GM18508 (cell line): Measurements from ENCODE around the gene SYT2.

Source experiments
- ATAC-seq: cut with Tn5 transposase; IDR thresholded peaks from one replicate; pipeline ENCODE4 v1.9.1; 2021; ENCODE audit warnings: moderate number of reproducible peaks; ENCODE audit not compliant: insufficient read depth, unreplicated experiment

The SYT2 gene

DNA sequence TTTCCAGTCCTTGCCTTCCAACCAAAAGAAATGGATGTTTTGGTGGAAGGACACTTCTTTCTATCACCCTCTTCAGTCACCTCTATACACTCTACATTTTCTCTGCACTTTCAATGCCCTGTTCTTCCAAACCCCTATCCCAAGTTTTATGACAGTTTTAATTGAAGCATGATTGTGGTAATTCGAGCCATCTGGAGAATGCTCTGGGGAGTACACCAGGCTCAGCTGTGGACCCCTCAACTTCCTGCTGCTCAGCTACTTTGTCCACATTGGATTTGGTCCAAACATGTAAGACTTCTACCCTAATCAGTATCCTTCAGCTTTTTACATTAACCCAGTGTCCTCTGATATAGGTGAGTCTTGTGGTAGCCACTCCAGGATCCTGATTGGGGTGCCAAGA is 129.6 kb downstream of the SYT2 start:
- ATAC-seq = no peak

DNA sequence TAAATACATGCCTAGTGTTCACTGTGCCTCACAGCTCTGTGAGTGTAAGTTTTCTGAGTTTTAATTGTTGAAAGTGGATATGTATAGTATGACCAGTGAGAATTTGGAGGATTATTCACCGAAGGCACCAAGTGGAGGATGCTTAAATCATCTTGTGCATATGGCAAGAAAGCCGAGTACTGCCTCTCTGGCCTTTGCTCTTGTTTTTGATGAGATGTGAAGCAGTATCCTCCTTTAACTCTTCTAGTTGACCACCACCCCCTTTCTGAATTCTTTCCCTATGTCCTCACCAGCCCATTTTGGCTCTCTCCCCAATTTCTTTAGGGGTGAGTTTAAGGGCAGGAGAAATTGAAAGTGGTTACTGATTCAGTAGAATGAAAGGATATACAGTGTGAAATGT is 130.4 kb downstream of the SYT2 start:
- no peak for ATAC-seq

- ATAC-seq = no peak
Observed at GRCh38 chr1:202578565-202578964, 131.7 kb downstream of the SYT2 start.

DNA sequence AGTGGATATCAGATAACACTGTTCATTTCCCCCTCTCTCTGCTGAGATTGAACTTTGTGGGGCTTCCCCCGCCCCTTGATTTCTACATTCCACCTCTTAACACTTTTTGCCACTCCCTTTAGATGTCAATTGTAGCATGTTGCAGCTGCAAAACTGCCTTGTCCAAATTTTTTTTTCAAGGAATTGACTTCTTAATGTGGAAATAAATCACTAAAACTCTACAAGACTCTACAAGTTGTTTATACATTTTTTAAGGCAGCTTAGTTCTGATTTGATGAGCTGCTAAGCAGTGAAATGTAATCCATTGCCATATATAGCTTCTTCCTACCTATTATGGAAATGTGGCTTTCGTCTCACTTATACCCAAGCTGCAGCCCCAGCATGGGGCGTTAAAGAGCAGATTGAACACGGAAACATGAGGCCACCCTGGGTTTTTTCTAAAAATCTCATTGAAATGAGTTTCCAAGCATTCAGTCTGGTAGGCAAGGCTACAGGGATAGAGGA is 132.2 kb downstream of the SYT2 start:
- ATAC-seq = no peak

- ATAC-seq = no peak
Observed at GRCh38 chr1:202577381-202577780, 132.9 kb downstream of the SYT2 start.

- ATAC-seq = no peak
Observed at GRCh38 chr1:202576816-202577215, 133.4 kb downstream of the SYT2 start.

DNA sequence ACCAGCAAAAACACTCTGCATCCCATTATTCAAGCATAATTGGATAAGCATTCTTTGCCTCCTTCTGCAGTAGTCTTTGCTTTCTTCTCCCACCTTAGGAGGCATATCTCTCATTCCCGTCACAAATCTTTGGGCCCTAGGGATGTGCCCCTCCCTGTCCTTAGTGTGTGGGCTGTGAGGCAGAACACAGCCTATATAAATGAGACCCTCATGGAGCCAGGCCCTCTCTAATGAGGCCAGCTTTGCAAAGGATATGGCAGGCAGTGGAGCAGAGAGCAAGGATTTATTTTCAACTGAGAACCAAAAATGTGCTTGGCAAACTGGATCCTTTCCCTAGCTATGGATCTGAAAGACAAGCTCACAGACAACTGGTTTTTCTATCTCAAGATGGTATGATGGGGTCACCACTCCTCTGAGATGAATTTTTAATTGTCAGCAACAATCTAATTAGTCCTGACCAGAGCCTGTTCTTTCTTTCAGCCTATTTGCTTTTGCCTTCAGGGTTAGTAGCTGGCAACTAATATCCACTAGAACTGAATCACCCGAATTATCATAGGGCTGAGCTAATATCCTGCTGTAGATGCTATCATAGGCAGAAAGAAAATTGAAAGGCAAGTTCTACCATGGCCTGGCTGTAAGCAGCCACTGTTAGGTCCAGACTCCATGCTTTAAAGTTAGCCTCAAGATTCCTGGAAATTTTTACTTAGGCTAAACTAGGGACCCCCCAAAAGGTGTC is 134.2 kb downstream of the SYT2 start:
- no peak for ATAC-seq

GRCh38 chr1:202572867-202573266 is 137.4 kb downstream of the SYT2 start:
- no peak for ATAC-seq

DNA sequence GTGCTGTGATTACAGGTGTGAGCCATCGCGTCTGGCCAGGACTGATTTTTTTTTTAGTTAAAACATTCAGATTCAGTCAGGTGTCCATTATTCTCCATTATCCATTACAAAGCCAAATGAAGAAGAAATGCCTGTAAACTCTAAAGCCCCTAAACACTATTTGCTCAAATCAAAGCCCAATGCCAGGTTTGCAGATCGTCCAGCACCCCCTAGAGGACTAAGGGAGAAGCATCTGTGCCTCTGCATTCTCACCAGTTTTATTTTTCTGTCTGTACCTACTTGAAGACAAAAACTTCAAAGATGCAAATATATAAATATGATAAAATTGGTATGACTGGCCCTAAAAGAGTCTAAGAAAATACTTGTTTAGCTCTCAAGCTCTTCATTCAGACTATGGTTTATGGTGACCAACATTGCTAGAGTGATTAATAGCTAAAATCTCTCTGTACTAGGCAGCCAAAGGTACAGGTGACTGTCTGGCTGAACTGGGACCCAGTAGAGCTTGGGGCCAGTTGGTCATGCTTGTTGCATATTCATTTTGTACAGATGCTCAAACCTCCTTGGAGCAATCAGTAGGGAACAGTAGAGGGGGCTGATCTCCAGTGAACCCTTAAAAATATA is 138.4 kb downstream of the SYT2 start:
- no peak for ATAC-seq

GRCh38 chr1:202569393-202570322 is 140.6 kb downstream of the SYT2 start:
- no peak for ATAC-seq

- no peak for ATAC-seq
Observed at GRCh38 chr1:202568826-202569225, 141.4 kb downstream of the SYT2 start.

DNA sequence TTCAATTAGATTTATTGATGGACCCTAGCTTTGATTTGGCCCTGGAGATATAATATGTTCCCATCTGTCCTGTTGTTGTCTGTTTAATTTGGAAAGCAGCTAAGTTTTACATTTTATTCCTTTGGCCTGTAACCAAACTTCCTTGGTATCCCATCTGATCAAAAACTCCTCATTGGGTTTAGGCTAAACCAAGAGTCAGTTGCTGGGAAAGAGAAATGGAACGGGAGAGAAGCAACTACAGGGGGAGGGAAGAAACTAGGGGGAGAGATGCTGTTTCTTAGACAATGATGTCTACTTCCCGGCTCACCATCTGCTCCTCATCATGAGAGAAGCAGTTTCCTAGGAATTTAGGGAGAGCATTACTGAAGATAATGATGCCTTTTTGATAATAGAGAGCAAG is 141.8 kb downstream of the SYT2 start:
- no peak for ATAC-seq

GRCh38 chr1:202567738-202568137 is 142.5 kb downstream of the SYT2 start:
- ATAC-seq = no peak

GRCh38 chr1:202565890-202566602 is 144.2 kb downstream of the SYT2 start:
- peak; percentile 62 for ATAC-seq

- no peak for ATAC-seq
Observed at GRCh38 chr1:202564958-202565495, 145.2 kb downstream of the SYT2 start.

DNA sequence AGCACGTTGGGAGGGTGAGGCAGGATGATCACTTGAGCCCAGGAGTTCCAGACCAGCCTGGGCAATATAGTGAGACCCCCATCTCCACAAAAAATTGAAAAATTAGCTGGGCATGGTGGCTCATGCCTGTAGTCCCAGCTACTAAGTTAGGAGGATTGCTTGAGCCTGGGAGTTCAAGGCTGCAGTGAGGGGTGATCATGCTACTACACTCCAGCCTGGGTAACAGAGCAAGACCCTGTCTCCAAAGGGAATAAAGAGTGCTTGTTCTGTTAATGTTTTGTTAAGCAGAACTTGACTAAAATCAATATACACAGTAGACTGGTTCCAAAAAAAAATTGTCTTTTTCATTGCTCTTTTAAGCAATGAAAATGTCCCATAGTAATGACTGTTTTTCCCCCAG is 146.4 kb downstream of the SYT2 start:
- no peak for ATAC-seq

DNA sequence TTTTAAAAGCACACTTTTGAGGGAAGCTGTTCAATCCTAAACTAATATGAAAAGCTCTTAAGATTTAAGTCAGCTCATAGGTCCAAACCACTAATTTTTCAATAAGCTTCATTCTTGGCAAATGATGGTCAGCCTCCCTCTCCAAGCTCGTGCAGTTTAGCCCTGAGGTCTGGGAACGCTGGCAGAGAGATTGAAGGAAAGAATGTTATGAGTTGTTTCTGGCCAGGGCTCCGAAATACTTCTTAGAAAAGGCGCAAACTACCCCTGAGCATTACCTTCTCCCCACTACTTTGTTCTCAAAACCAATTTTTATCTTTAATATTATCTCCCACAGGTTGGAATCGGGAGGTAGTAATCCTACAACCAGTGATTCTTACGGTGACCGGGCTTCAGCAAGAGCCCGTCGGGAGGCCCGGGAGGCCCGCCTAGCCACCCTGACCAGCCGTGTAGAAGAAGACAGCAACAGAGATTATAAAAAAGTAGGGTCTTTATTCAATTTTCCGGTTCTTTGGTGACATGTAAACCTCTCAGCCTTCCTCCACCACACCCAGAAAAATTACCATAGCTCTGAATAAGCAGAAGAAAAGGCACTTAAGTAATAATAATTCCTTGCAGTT is 147.7 kb downstream of the SYT2 start:
- ATAC-seq = no peak

DNA sequence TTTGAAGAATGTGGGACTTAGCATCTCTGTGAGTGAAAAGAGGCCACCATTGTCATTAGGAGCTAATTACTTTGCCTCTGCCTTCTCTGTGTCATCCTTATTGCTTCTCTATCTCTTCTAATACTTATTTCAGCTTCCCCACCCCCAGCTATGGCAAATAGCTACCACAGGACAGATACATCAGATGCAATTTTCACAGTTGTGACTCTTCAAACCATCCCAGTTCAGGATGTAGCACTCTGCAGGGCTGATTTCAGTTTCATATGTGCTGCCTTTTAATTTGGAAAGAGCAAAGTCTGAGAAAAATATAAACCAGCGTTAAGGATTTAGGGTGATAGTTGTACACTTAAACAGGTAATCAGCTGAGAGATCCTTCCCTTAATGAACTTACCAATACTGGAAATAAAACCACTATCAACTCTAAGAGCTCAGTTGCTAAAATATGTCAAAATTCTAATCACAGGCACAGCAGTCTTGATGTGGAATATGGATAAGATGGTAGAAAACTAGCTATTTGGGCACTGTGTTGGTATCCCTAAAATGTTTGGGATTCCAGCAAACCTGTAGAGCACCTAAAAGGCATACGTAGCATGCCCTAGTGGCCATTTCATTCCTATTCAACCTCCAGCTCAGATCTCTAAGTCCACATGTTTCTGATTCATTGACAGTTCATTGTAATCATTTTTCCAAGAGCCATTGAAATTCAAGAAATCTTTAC is 148.4 kb downstream of the SYT2 start:
- no peak for ATAC-seq

- ATAC-seq = no peak
Observed at GRCh38 chr1:202561240-202561639, 149.0 kb downstream of the SYT2 start.
